H1 (cell line): ENCODE measurements around the gene SIX5. TPM values are rescaled to one million over a fixed set of nuclear protein-coding genes. Genes with fewer than 3 reads are reported as not detected.

Source experiments
- CTCF ChIA-PET: fragments of 300-600 bp; sonication (Branson Sonifier 250); formaldehyde crosslinking; loops from one replicate; lab custom pipeline; 2021; ENCODE audit not compliant: partially characterized antibody; lab: Charles Lee
- POLR2A ChIA-PET: fragments of 300-600 bp; sonication (Branson Sonifier 250); formaldehyde crosslinking; loops from one replicate; lab custom pipeline; 2021; ENCODE audit warnings: inconsistent platforms; ENCODE audit not compliant: partially characterized antibody; lab: Charles Lee
- DNase-seq, 2 experiments: peaks; one replicate each; pipeline versions ENCODE4 v3.0.0 to v3.0.0-alpha.2; 2010 to 2022; ENCODE audit warnings: low spot score in 2 of 2, low read depth in 1 of 2, mixed read lengths in 1 of 2
- FAIRE-seq: peaks from 2 replicates; lab custom pipeline; 2011; peaks lifted over from hg19 to GRCh38; lab: Jason Lieb, UNC
- H2AFZ ChIP-seq: 2 replicates; pipeline ENCODE4 v1.8.1; 2012; ENCODE audit warnings: low read length, inconsistent platforms
- H2AK5ac ChIP-seq: 2 replicates; pipeline ENCODE4 v1.6.1; 2013; ENCODE audit warnings: low read depth, low read length
- H2BK120ac ChIP-seq: replicated peaks from 2 replicates; pipeline ENCODE3; 2013; ENCODE audit warnings: low read depth, low read length, inconsistent platforms
- H2BK12ac ChIP-seq: 2 replicates; pipeline ENCODE4 v1.6.1; 2013; ENCODE audit warnings: low read depth, low read length
- H2BK15ac ChIP-seq: 2 replicates; pipeline ENCODE4 v1.6.1; 2013; ENCODE audit warnings: low read length
- H2BK20ac ChIP-seq: 2 replicates; pipeline ENCODE4 v1.6.1; 2013; ENCODE audit warnings: low read length
- H2BK5ac ChIP-seq: 2 replicates; pipeline ENCODE4 v1.6.1; 2013; ENCODE audit warnings: low read depth, low read length
- H3K14ac ChIP-seq: 2 replicates; pipeline ENCODE4 v1.6.1; 2013; ENCODE audit warnings: inconsistent platforms; ENCODE audit not compliant: insufficient read length
- H3K18ac ChIP-seq: 2 replicates; pipeline ENCODE4 v1.6.1; 2013; ENCODE audit warnings: low read length; ENCODE audit errors: extremely low read depth
- H3K23ac ChIP-seq: 2 replicates; pipeline ENCODE4 v1.6.1; 2013; ENCODE audit warnings: inconsistent platforms; ENCODE audit not compliant: insufficient read length
- H3K23me2 ChIP-seq: 2 replicates; pipeline ENCODE4 v1.6.1; 2013; ENCODE audit warnings: low read depth, low read length
- H3K27ac ChIP-seq: 2 replicates; pipeline ENCODE4 v1.6.1; 2011; ENCODE audit warnings: low read depth, low read length, inconsistent platforms
- H3K27me3 ChIP-seq, 4 experiments: replicated peaks in 1 of 4; 1 replicate in 1 of 4; 2 replicates in 3 of 4; pipeline versions ENCODE4 v1.6.1 to v1.8.1; 2011 to 2013; ENCODE audit warnings: low read length in 3 of 4, mild to moderate bottlenecking in 3 of 4, inconsistent platforms in 2 of 4, mixed read lengths in 2 of 4, moderate library complexity in 1 of 4; ENCODE audit not compliant: control insufficient read depth in 3 of 4, insufficient read depth in 3 of 4; ENCODE audit errors: extremely low read depth in 1 of 4
- H3K36me3 ChIP-seq, 4 experiments: 2 replicates each; pipeline versions ENCODE4 v1.6.1 to v1.8.1; 2011 to 2013; ENCODE audit warnings: mild to moderate bottlenecking in 4 of 4, low read length in 3 of 4, moderate library complexity in 2 of 4, control low read depth in 1 of 4, inconsistent platforms in 1 of 4; ENCODE audit not compliant: insufficient read depth in 4 of 4, control insufficient read depth in 2 of 4
- H3K4ac ChIP-seq: replicated peaks from 2 replicates; pipeline ENCODE3; 2013; ENCODE audit warnings: low read length, low read depth, mixed read lengths, inconsistent platforms; ENCODE audit not compliant: insufficient read length
- H3K4me1 ChIP-seq, 4 experiments: replicated peaks in 1 of 4; 1 replicate in 1 of 4; 2 replicates in 3 of 4; pipeline versions ENCODE4 v1.6.1 to v1.8.1; 2011 to 2013; ENCODE audit warnings: low read length in 3 of 4, inconsistent platforms in 2 of 4, mixed read lengths in 1 of 4; ENCODE audit not compliant: insufficient read depth in 4 of 4, control insufficient read depth in 3 of 4
- H3K4me2 ChIP-seq, 2 experiments: 2 replicates each; pipeline versions ENCODE4 v1.6.1 to v1.8.1; 2011 to 2013; ENCODE audit warnings: low read depth in 2 of 2, low read length in 2 of 2, control low read depth in 1 of 2, inconsistent platforms in 1 of 2, mild to moderate bottlenecking in 1 of 2; ENCODE audit not compliant: insufficient read depth in 1 of 2
- H3K4me3 ChIP-seq, 4 experiments: fragments of 200-600, 300-600 bp in 1 of 4; sonication (generic), shearing (Covaris generic), sonication (Bioruptor Twin) in 1 of 4; 2 replicates each; pipeline versions ENCODE4 v1.5.1 to v1.8.1; 2011 to 2016; ENCODE audit warnings: low read length in 4 of 4, low read depth in 3 of 4, control low read depth in 2 of 4, inconsistent platforms in 2 of 4, mild to moderate bottlenecking in 2 of 4, mixed read lengths in 1 of 4, moderate library complexity in 1 of 4; ENCODE audit not compliant: insufficient read depth in 2 of 4; ENCODE audit errors: extremely low read depth in 1 of 4
- H3K56ac ChIP-seq: replicated peaks from 2 replicates; pipeline ENCODE3; 2013; ENCODE audit warnings: low read depth, mild to moderate bottlenecking, mixed read lengths, low read length, inconsistent platforms; ENCODE audit not compliant: insufficient read length
- H3K79me1 ChIP-seq: 2 replicates; pipeline ENCODE4 v1.6.1; 2013; ENCODE audit warnings: low read depth, low read length, control low read depth
- H3K79me2 ChIP-seq, 2 experiments: 2 replicates each; pipeline versions ENCODE4 v1.6.1 to v1.8.1; 2012 to 2013; ENCODE audit warnings: low read length in 2 of 2, mild to moderate bottlenecking in 2 of 2, inconsistent platforms in 1 of 2; ENCODE audit not compliant: insufficient read depth in 2 of 2, control insufficient read depth in 1 of 2
- H3K9ac ChIP-seq, 4 experiments: replicated peaks in 1 of 4; 1 replicate in 1 of 4; 2 replicates in 3 of 4; pipeline versions ENCODE4 v1.6.1 to v1.8.1; 2011 to 2013; ENCODE audit warnings: low read depth in 3 of 4, low read length in 3 of 4, control low read depth in 2 of 4, mild to moderate bottlenecking in 2 of 4, moderate library complexity in 2 of 4, inconsistent platforms in 1 of 4; ENCODE audit errors: extremely low read depth in 1 of 4
- H3K9me3 ChIP-seq, 2 experiments: 2 replicates each; pipeline versions ENCODE4 v1.6.1 to v1.8.1; 2012 to 2013; ENCODE audit warnings: mild to moderate bottlenecking in 2 of 2, moderate library complexity in 2 of 2, control low read depth in 1 of 2, inconsistent platforms in 1 of 2, low read depth in 1 of 2, low read length in 1 of 2, mixed read lengths in 1 of 2; ENCODE audit not compliant: insufficient read depth in 2 of 2
- H4K20me1 ChIP-seq, 2 experiments: replicated peaks in 1 of 2; 2 replicates each; pipeline versions ENCODE3 to v1.8.1; 2011 to 2013; ENCODE audit warnings: inconsistent platforms in 2 of 2, low read length in 2 of 2, mild to moderate bottlenecking in 1 of 2; ENCODE audit not compliant: insufficient read depth in 2 of 2, control insufficient read depth in 1 of 2
- H4K5ac ChIP-seq: 2 replicates; pipeline ENCODE4 v1.6.1; 2013; ENCODE audit warnings: low read length, low read depth, mixed read lengths, inconsistent platforms; ENCODE audit not compliant: insufficient read length
- H4K8ac ChIP-seq: 2 replicates; pipeline ENCODE4 v1.8.0; 2013; ENCODE audit warnings: mild to moderate bottlenecking, moderate library complexity, low read length, inconsistent platforms; ENCODE audit not compliant: insufficient read depth; ENCODE audit errors: extremely low read depth
- H4K91ac ChIP-seq: replicated peaks from 2 replicates; pipeline ENCODE3; 2013; ENCODE audit warnings: low read length, mixed read lengths, inconsistent platforms; ENCODE audit not compliant: insufficient read length
- BACH1 ChIP-seq: IDR thresholded peaks from 2 replicates; pipeline ENCODE4 v1.6.1; 2012; ENCODE audit warnings: low read length, improper control_type of control experiment
- CBX8 ChIP-seq: fragments of 300-800, 300-1000 bp; sonication (generic); IDR thresholded peaks from 2 replicates; pipeline ENCODE4 v1.7.1; 2016; ENCODE audit warnings: low read depth, low read length, borderline replicate concordance
- CHD2 ChIP-seq: IDR thresholded peaks from 2 replicates; pipeline ENCODE4 v1.6.1; 2012; ENCODE audit warnings: low read length, improper control_type of control experiment
- CREB1 ChIP-seq: IDR thresholded peaks from 2 replicates; pipeline ENCODE4 v1.6.1; 2012; ENCODE audit warnings: inconsistent platforms
- GTF2F1 ChIP-seq: IDR thresholded peaks from 2 replicates; pipeline ENCODE4 v1.6.1; 2012; ENCODE audit warnings: low read depth, low read length, improper control_type of control experiment, borderline replicate concordance
- JUN ChIP-seq: IDR thresholded peaks from 2 replicates; pipeline ENCODE4 v1.6.1; 2011; ENCODE audit warnings: low read depth, mild to moderate bottlenecking, improper control_type of control experiment, low read length
- JUND ChIP-seq: IDR thresholded peaks from 2 replicates; pipeline ENCODE4 v1.6.1; 2011; ENCODE audit warnings: mild to moderate bottlenecking, improper control_type of control experiment, low read length
- KDM1A ChIP-seq: fragments of 200-600, 300-600 bp; sonication (generic); IDR thresholded peaks from 2 replicates; pipeline ENCODE4 v1.7.1; 2016; ENCODE audit warnings: mild to moderate bottlenecking, low read length, borderline replicate concordance
- POLR2A ChIP-seq, 2 experiments: IDR thresholded peaks; 1 replicate in 1 of 2; 2 replicates in 1 of 2; pipeline ENCODE4 v1.6.1; 2011; ENCODE audit warnings: low read depth in 2 of 2, low read length in 2 of 2, mild to moderate bottlenecking in 2 of 2; ENCODE audit errors: control extremely low read depth in 1 of 2
- POU5F1 ChIP-seq: IDR thresholded peaks from 2 replicates; pipeline ENCODE4 v1.6.1; 2011; ENCODE audit warnings: low read depth, mild to moderate bottlenecking, low read length, moderate library complexity
- RXRA ChIP-seq: IDR thresholded peaks from 2 replicates; pipeline ENCODE4 v1.6.1; 2011; ENCODE audit warnings: low read depth, mild to moderate bottlenecking, low read length, moderate library complexity; ENCODE audit not compliant: insufficient read depth
- SP2 ChIP-seq: IDR thresholded peaks from 2 replicates; pipeline ENCODE4 v1.6.1; 2012; ENCODE audit warnings: mild to moderate bottlenecking, low read length, inconsistent platforms
- WGBS, 2 experiments: shearing (Covaris generic) in 1 of 2; methylation state at CpG; one replicate each; pipeline versions ENCODE4 v1.1.6 to v1.1.7; 2013 to 2015; ENCODE audit warnings: low lambda C conversion rate in 2 of 2, mixed read lengths in 2 of 2, inconsistent platforms in 1 of 2, low coverage in 1 of 2, missing lambda C conversion rate in 1 of 2; ENCODE audit not compliant: insufficient replicate concordance in 2 of 2, insufficient coverage in 1 of 2, insufficient read length in 1 of 2; ENCODE audit errors: extremely low coverage in 1 of 2, missing lambda C conversion rate in 1 of 2; 5-methylcytosine and 5-hydroxymethylcytosine counted together
- polyA plus RNA-seq, 7 experiments: library from polyadenylated mRNA; depleted of rRNA in 3 of 7; stranded (reverse) in 5 of 7; unstranded in 2 of 7; fragments of >200 nt in 5 of 7; fragments of 200-250 nt in 2 of 7; gene quantifications; 1 replicate in 5 of 7; 2 replicates in 1 of 7; 4 replicates in 1 of 7; pipeline versions ENCODE4 v1.2.1 to v1.2.3, GENCODE V29; 2011 to 2013; ENCODE audit warnings: missing spikeins in 2 of 7, mixed read lengths in 2 of 7
- total RNA-seq: library from RNA; stranded (reverse); fragmentation: NEBNext Ultra II Directional; extraction: Animal tissue kit (Norgen Biotek cat#: 25700); gene quantifications from 2 replicates; pipeline ENCODE4 v1.2.1, GENCODE V29; 2021

The SIX5 gene
- total and polyA plus RNA-seq, 2 of the 8 experiments (the other 6 are each of a cell fraction or from before 2014, with no cell fraction given), result 20.9 to 24.2 TPM

GRCh38 chr19:45717131-45717982 is 51.7 kb downstream of the SIX5 start:
- Histone ChIP-seq H2AFZ (no peak overlapping the region), H3K79me2 (peaks cover 8 to 48% of the 10 kb centered on the region in 2 experiments), H2AK5ac (peak overlapping the region; percentile 95), H2BK12ac (peak overlapping the region; percentile 86; the same call in 1 of the 2 replicates), H4K20me1 (peaks cover 0 to 4% of the 10 kb centered on the region in 2 experiments), H3K18ac (peak overlapping the region; percentile 42), H3K23ac (no peak overlapping the region), H3K4me2 (peak overlapping the region; percentile 94 to 100), H3K9ac (peak overlapping the region in 3 of 4 experiments; percentile 95 to 97 (median 97); a peak in 6 of 7 replicates), H4K91ac (peak overlapping the region; percentile 91), H2BK15ac (peak overlapping the region; percentile 51; the same call in 1 of the 2 replicates), H3K36me3 (peaks cover 0 to 13% (median 8%) of the 10 kb centered on the region in 4 experiments; a peak in 5 of 8 replicates), H3K23me2 (peaks cover 13% of the 10 kb centered on the region), H3K4ac (peak overlapping the region; percentile 3), H3K27me3 (no peaks in the 10 kb centered on the region), H3K27ac (peak overlapping the region; percentile 96), H3K14ac (no peak overlapping the region), H3K9me3 (no peaks in the 10 kb centered on the region), H3K56ac (peak overlapping the region; percentile 84), H4K8ac (peak overlapping the region; percentile 82; the same call in 1 of the 2 replicates), H3K4me1 (peaks cover 0 to 9% (median 8%) of the 10 kb centered on the region in 4 experiments; a peak in 6 of 7 replicates), H2BK5ac (peak overlapping the region; percentile 88), H3K4me3 (peak overlapping the region; percentile 83 to 92 (median 88)), H3K79me1 (peaks cover 5% of the 10 kb centered on the region), H4K5ac (peak overlapping the region; percentile 90), H2BK20ac (no peak overlapping the region), H2BK120ac (no peak overlapping the region)
- ChIA-PET POLR2A (interaction anchor here (0.6 to 20.0 kb wide), 36 partner anchors 9 to 456 kb away, joined by 3 to 284 read pairs (median 4); partner anchors contain the start of genes DMPK, FBXO46, FOXA3 and GIPR), CTCF (interaction anchor here (0.6 to 1.8 kb wide), 11 partner anchors 24 to 772 kb away, joined by 3 to 11 read pairs (median 4); partner anchors contain the start of genes FOSB, QPCTL and SIX5)
- 1% methylated on average over 41 of the region's 51 CpGs; no CpG with 5 or more reads in 1 of the 2 experiments for WGBS, 2 experiments
- FAIRE-seq (peak; percentile 96), DNase-seq (peak; percentile 97 to 98)
- TF ChIP-seq JUND, result peak; percentile 72
- no peak for TF ChIP-seq SP2
- peak; percentile 90; the same call in 1 of the 2 replicates for TF ChIP-seq RXRA
- TF ChIP-seq POLR2A (IDR thresholded peaks at IDR 0.05; ENCODE audit: control extremely low read depth in 1 of 2, low read depth in 2 of 2, low read length in 2 of 2), result peak in 1 of 2 experiments; percentile 84; a peak in 2 of 3 replicates
- TF ChIP-seq GTF2F1, result no peak
- peak; percentile 80 for TF ChIP-seq CHD2
- no peak for TF ChIP-seq JUN
- no peak for TF ChIP-seq POU5F1
- no peak for TF ChIP-seq KDM1A
- TF ChIP-seq CBX8, result no peak
- TF ChIP-seq BACH1, result peak; percentile 60
- peak; percentile 63 for TF ChIP-seq CREB1
